Breast epithelium (tissue), 3 donors: Measurements from ENCODE around the gene MGAT3.

Experiments used
- POLR2AphosphoS5 ChIP-seq, 3 donors: sonication (generic); formaldehyde crosslinking; IDR thresholded peaks; one replicate each; pipeline ENCODE4 v1.6.1; 2017; ENCODE audit warnings: antibody characterized with exemption in 3 of 3
- TF ChIP-seq, protein P1 (sequence below), 3 donors: fragments of 450-650 bp; IDR thresholded peaks; one replicate each; pipeline ENCODE4 v1.5.1; 2016 to 2017; ENCODE audit warnings: antibody characterized with exemption in 3 of 3, mild to moderate bottlenecking in 3 of 3, moderate library complexity in 3 of 3

DNA sequence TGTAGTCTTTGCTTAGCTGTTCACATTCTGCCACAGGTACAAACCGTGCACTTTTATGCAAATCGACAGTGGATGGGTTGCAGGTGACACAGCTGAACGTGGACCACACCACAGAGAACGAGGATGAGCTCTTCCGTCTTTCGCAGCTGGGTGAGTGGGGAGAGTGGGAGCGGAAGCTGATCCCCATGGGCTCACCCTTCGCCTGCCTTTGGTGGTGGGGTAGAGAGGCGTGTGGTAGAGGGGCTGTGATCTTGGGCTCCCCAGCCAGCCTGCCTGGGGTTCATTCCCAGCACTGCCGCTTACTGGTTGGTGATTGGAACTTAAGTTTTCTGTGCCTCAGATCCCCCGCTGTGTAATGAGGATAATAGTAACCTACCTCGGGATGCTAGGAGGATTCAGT is 38.1 kb upstream of the MGAT3 start:
- TF ChIP-seq, protein P1, sequence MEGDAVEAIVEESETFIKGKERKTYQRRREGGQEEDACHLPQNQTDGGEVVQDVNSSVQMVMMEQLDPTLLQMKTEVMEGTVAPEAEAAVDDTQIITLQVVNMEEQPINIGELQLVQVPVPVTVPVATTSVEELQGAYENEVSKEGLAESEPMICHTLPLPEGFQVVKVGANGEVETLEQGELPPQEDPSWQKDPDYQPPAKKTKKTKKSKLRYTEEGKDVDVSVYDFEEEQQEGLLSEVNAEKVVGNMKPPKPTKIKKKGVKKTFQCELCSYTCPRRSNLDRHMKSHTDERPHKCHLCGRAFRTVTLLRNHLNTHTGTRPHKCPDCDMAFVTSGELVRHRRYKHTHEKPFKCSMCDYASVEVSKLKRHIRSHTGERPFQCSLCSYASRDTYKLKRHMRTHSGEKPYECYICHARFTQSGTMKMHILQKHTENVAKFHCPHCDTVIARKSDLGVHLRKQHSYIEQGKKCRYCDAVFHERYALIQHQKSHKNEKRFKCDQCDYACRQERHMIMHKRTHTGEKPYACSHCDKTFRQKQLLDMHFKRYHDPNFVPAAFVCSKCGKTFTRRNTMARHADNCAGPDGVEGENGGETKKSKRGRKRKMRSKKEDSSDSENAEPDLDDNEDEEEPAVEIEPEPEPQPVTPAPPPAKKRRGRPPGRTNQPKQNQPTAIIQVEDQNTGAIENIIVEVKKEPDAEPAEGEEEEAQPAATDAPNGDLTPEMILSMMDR (IDR thresholded peaks at IDR 0.05), result no peak
- no peak for TF ChIP-seq POLR2AphosphoS5 (IDR thresholded peaks at IDR 0.05)
